Mononuclear cell (primary cell): ENCODE results near the gene ZNF644. TPM values are rescaled to one million over a fixed set of nuclear protein-coding genes. Genes with fewer than 3 reads are reported as not detected.

Experiments
- H3K27me3 ChIP-seq: 2 replicates; pipeline ENCODE4 v1.6.0; 2011; ENCODE audit warnings: low read length, control low read depth; ENCODE audit not compliant: insufficient read depth
- H3K4me1 ChIP-seq: 2 replicates; pipeline ENCODE4 v1.5.1; 2011; ENCODE audit warnings: mild to moderate bottlenecking, low read length, control low read depth; ENCODE audit not compliant: insufficient read depth
- H3K4me3 ChIP-seq: 2 replicates; pipeline ENCODE4 v1.5.1; 2011; ENCODE audit warnings: mild to moderate bottlenecking, low read length, moderate library complexity
- H3K9me3 ChIP-seq: 2 replicates; pipeline ENCODE4 v1.5.1; 2011; ENCODE audit warnings: low read depth, mild to moderate bottlenecking, control low read depth, low read length
- total RNA-seq: library from RNA; depleted of rRNA; stranded (reverse); fragments of >200 nt; gene quantifications from one replicate; pipeline ENCODE4 v1.2.3, GENCODE V29; 2012

ZNF644 gene
- total RNA-seq, 1 donor: 260 TPM

GRCh38 chr1:91012196-91012595 is 9.6 kb downstream of the ZNF644 start:
- H3K4me3 ChIP-seq: no peak overlapping the region
- H3K9me3 ChIP-seq: no peaks in the 10 kb centered on the region
- peaks cover 17% of the 10 kb centered on the region for H3K4me1 ChIP-seq
- H3K27me3 ChIP-seq: no peaks in the 10 kb centered on the region

- Histone ChIP-seq H3K9me3 (no peaks in the 10 kb centered on the region), H3K4me3 (no peak overlapping the region), H3K27me3 (no peaks in the 10 kb centered on the region), H3K4me1 (peaks cover 19% of the 10 kb centered on the region)
Measured at GRCh38 chr1:91011726-91012125, 10.1 kb downstream of the ZNF644 start.

- H3K27me3 ChIP-seq: no peaks in the 10 kb centered on the region
- peaks cover 20% of the 10 kb centered on the region for H3K4me1 ChIP-seq
- H3K4me3 ChIP-seq: no peak overlapping the region
- peaks cover 4% of the 10 kb centered on the region for H3K9me3 ChIP-seq
Measured at GRCh38 chr1:91007827-91008226, 14.0 kb downstream of the ZNF644 start.

GRCh38 chr1:91007092-91007491 is 14.7 kb downstream of the ZNF644 start:
- peaks cover 17% of the 10 kb centered on the region for H3K4me1 ChIP-seq
- H3K4me3 ChIP-seq: no peak overlapping the region
- peaks cover 4% of the 10 kb centered on the region for H3K9me3 ChIP-seq
- no peaks in the 10 kb centered on the region for H3K27me3 ChIP-seq

- Histone ChIP-seq H3K27me3 (no peaks in the 10 kb centered on the region), H3K4me3 (no peak overlapping the region), H3K9me3 (peaks cover 4% of the 10 kb centered on the region), H3K4me1 (peaks cover 13% of the 10 kb centered on the region)
Measured at GRCh38 chr1:91006113-91006908, 15.5 kb downstream of the ZNF644 start.

- Histone ChIP-seq H3K27me3 (no peaks in the 10 kb centered on the region), H3K4me3 (no peak overlapping the region), H3K4me1 (peaks cover 13% of the 10 kb centered on the region), H3K9me3 (peaks cover 4% of the 10 kb centered on the region)
Measured at GRCh38 chr1:91005285-91005684, 16.6 kb downstream of the ZNF644 start.

- Histone ChIP-seq H3K27me3 (no peaks in the 10 kb centered on the region), H3K4me3 (no peak overlapping the region), H3K9me3 (peaks cover 4% of the 10 kb centered on the region), H3K4me1 (peaks cover 13% of the 10 kb centered on the region)
Measured at GRCh38 chr1:91004145-91004544, 17.7 kb downstream of the ZNF644 start.

GRCh38 chr1:90996742-90997413 is 25.0 kb downstream of the ZNF644 start:
- H3K4me3 ChIP-seq: no peak overlapping the region
- no peaks in the 10 kb centered on the region for H3K9me3 ChIP-seq
- no peaks in the 10 kb centered on the region for H3K27me3 ChIP-seq
- H3K4me1 ChIP-seq: peaks cover 18% of the 10 kb centered on the region

GRCh38 chr1:90995311-90995894 is 26.4 kb downstream of the ZNF644 start:
- no peak overlapping the region for H3K4me3 ChIP-seq
- peaks cover 22% of the 10 kb centered on the region for H3K4me1 ChIP-seq
- no peaks in the 10 kb centered on the region for H3K27me3 ChIP-seq
- no peaks in the 10 kb centered on the region for H3K9me3 ChIP-seq

GRCh38 chr1:90994461-90994860 is 27.4 kb downstream of the ZNF644 start:
- H3K9me3 ChIP-seq: no peaks in the 10 kb centered on the region
- no peaks in the 10 kb centered on the region for H3K27me3 ChIP-seq
- H3K4me3 ChIP-seq: no peak overlapping the region
- H3K4me1 ChIP-seq: peaks cover 25% of the 10 kb centered on the region

- Histone ChIP-seq H3K9me3 (peaks cover 4% of the 10 kb centered on the region), H3K27me3 (no peaks in the 10 kb centered on the region), H3K4me1 (peaks cover 29% of the 10 kb centered on the region), H3K4me3 (no peak overlapping the region)
Measured at GRCh38 chr1:90993245-90993644, 28.6 kb downstream of the ZNF644 start.

GRCh38 chr1:90990779-90991178 is 31.1 kb downstream of the ZNF644 start:
- peaks cover 13% of the 10 kb centered on the region for H3K9me3 ChIP-seq
- H3K27me3 ChIP-seq: no peaks in the 10 kb centered on the region
- H3K4me1 ChIP-seq: peaks cover 19% of the 10 kb centered on the region
- no peak overlapping the region for H3K4me3 ChIP-seq

- Histone ChIP-seq H3K4me3 (no peak overlapping the region), H3K4me1 (peaks cover 19% of the 10 kb centered on the region), H3K27me3 (no peaks in the 10 kb centered on the region), H3K9me3 (peaks cover 13% of the 10 kb centered on the region)
Measured at GRCh38 chr1:90989990-90990389, 31.8 kb downstream of the ZNF644 start.

GRCh38 chr1:90989302-90989701 is 32.5 kb downstream of the ZNF644 start:
- Histone ChIP-seq H3K9me3 (peaks cover 13% of the 10 kb centered on the region), H3K4me3 (no peak overlapping the region), H3K4me1 (peaks cover 24% of the 10 kb centered on the region), H3K27me3 (no peaks in the 10 kb centered on the region)

- H3K4me1 ChIP-seq: peaks cover 30% of the 10 kb centered on the region
- no peak overlapping the region for H3K4me3 ChIP-seq
- H3K9me3 ChIP-seq: peaks cover 13% of the 10 kb centered on the region
- no peaks in the 10 kb centered on the region for H3K27me3 ChIP-seq
Measured at GRCh38 chr1:90987841-90988240, 34.0 kb downstream of the ZNF644 start.
